SH-SY5Y (cell line): ENCODE results near the gene SLC44A1.

ENCODE experiments used
- GATA2 ChIP-seq: IDR thresholded peaks from 2 replicates; pipeline ENCODE4 v1.6.1; 2011; ENCODE audit warnings: mild to moderate bottlenecking, low read depth, low read length
- GATA3 ChIP-seq: IDR thresholded peaks from 2 replicates; pipeline ENCODE4 v1.6.1; 2011; ENCODE audit warnings: low read depth, mild to moderate bottlenecking, low read length, moderate library complexity

Gene SLC44A1

DNA sequence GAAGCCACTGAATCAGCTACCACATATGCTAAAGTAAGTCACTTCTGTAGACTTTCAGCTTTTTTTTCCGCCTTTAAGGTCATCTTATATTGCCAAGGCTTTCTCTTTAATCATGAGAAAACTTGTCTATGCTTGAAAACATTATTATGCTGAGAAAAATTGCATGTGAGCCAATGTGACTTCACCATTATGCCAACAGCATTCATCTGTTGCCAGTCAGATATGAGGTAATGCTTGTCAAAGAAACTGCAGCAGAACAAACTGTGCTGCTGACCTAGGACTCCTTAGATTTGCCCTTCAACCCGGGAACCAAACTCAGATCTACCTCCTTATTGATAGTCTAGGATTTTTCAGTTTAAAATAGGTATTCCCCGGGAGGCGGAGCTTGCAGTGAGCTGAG lies 34.3 kb downstream of the SLC44A1 start:
- TF ChIP-seq GATA2: no peak
- no peak for TF ChIP-seq GATA3

DNA sequence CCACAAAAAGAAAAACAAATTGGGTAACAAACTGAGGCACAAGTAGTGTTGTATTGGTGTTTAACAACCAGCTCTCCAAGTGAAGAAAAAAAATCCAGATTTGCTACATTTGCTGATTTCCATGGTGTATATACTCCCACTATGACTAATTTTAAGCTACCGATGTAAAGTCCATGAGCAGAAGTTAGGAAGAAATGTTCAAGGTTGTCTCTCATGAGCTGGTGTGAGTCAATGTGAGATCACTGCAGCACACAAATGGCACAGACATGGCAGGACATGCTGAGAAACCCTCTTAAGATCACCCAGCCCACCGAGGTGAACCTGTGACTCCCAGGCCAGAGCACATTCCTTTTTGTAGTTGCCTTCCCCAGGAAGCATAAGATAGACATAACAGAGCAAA lies 36.2 kb downstream of the SLC44A1 start:
- TF ChIP-seq GATA3 (no peak), GATA2 (no peak)

DNA sequence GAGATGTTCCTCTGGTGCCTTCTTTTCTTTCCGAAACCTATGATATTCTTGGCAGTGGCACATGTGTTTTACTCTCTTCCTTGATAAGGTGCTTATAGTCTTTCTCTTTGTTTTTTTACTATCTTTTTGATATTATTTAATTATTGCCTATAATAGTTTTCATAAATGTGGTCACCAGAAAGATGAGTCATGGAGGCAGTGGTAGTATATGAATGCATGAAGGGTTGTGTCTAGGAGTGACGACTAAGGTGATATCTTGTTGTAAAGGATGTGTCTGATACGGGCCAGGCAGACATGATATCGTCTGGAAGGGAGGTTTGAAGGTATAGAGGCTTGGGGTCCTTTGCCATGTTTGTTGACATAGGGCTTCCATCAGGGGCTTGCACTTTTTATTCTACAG lies 36.8 kb downstream of the SLC44A1 start:
- no peak for TF ChIP-seq GATA2
- TF ChIP-seq GATA3: no peak

DNA sequence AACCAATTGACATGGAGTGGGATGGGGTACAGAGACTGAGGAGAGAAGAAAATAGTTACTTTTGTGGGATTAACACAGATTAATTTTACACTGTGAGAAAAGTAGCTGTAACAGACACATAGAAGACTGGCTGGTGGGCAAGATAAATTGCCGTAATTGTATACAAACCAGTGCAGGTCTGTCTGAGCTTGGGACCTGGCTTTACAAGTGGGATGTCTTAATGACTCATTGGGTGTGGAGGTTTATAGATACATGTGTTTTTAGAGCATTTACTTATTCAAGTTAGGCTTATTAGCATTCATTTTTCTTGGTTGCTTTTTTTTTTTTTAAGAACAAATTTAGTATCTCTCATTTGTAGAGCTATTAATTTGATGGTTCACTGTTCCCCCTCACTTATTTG lies 37.5 kb downstream of the SLC44A1 start:
- no peak for TF ChIP-seq GATA3
- no peak for TF ChIP-seq GATA2

DNA sequence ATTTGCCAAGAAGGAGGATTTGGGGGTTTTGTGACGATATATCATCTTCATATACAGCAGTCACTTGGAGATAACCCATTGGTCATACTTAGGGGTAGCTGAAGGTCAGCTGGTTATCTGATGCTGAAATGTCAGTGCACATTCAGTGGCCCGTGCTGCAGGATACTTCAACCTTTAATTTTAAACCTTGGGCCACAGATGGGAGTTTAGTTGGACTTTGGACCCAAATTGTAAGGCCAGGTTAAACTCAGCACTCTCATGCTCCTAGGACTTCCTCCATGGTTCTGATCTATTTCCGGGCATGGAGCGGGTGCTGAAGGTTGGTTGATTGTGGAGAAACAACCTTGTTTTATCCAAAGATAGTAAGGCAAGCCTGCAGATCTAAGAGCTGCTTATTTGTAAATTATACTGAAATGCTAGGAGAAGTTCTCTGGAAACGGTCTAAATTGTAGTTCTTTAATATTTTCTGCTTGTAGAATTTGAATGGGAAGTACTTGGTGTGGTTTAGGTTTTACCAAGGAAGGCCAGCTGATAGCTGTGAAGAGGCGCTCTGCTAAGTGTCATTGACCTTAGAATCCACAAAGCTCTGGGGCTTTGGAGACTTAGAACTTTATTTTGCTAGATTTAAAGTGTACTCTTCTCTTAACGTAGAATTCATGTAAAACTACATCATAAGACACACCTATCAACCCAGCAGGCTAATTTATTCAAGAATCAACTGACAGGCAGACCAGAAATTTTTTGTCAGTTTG lies 38.6 kb downstream of the SLC44A1 start:
- TF ChIP-seq GATA2 (no peak), GATA3 (no peak)

DNA sequence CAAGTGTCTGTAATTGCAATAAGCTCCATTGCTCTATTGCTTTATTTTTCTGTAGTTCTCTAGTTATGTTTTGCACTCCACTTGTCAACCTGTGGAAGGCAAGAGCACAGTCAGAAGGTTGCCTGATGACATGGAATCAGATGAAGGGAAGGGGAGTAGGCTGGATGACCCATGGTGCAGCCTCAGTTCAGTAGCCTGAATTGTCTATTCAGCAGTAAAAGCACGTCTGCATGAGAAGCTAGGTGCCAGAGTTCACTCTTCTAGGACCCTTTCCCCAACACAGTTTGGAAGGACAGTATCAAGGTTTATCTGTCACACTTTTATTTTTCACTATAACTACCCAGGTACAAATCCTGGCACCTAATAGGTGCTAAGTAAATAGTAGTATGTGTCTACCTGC lies 39.3 kb downstream of the SLC44A1 start:
- TF ChIP-seq GATA3 (no peak), GATA2 (no peak)

DNA sequence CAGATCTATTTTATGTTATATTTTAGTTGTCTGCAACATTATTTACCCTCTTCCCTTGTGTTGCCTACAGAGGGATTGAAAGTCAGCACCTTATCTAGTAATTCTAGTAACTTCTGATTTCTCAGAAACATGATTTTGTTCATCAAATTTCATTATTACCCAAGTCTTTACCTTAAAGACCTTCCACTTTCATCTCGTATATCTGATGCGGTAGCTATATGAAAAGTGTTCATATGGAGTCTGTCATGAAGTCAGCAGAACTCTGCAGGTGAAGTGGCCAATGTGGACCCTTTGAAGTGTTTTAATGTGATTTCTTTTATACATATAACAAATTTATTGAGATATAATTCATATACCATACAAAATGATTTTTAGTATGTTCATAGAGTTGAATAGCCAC lies 40.0 kb downstream of the SLC44A1 start:
- TF ChIP-seq GATA2: no peak
- no peak for TF ChIP-seq GATA3

DNA sequence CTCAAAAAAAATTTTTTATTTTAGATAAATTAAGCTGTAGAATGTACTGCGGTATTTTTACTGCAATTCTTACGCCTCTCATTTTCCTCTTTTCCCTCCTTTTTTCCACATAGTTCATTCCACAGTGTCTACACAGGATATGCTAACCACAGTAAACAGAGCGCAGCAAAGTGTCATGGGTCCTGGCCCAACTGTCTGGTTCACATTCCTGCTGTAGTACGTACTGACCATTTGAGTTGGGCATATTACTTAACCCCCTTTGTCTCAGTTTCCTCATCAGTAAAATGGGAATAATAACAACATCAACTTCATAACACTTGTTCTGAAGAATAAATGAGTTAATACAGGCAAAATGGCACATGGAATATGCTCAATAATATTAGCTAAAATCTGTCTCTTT lies 41.6 kb downstream of the SLC44A1 start:
- no peak for TF ChIP-seq GATA3
- TF ChIP-seq GATA2: no peak

DNA sequence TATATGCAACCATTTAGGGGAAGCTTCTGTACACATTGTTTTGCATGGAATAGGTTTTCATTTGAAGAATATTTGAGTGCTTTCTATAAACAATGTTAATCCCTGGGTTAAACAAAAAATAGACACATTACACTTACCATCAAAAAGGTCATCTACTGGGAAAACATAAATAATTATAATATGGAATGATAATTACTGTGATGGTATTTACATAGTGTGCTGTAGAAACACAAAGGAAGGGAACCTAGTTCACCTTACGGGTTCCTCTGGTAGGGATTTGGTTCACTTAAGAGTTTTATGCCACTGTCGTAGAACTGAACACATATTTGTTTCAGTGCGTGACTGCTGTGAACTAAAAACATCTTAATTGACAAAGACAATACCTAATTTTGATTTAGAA lies 44.9 kb downstream of the SLC44A1 start:
- no peak for TF ChIP-seq GATA2
- TF ChIP-seq GATA3: no peak

DNA sequence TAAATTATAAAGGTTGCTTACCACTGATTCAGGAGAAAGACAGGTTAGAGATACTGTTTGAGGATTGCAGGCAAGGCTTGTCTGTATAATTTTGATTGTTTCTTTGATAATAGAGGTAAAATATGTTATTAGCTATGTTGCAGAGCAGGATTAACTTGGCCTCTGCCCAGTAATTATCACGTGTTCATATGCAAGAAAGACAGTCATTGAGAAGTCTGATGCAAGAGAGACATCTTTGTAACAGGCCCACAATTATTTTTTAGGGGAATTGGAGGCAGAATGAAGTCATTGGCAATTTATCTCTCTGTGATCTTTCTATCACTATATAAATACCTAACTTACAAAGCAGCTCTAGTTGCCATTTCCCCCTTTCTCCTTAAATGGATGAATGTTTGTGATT lies 46.0 kb downstream of the SLC44A1 start:
- TF ChIP-seq GATA2 (no peak), GATA3 (no peak)

DNA sequence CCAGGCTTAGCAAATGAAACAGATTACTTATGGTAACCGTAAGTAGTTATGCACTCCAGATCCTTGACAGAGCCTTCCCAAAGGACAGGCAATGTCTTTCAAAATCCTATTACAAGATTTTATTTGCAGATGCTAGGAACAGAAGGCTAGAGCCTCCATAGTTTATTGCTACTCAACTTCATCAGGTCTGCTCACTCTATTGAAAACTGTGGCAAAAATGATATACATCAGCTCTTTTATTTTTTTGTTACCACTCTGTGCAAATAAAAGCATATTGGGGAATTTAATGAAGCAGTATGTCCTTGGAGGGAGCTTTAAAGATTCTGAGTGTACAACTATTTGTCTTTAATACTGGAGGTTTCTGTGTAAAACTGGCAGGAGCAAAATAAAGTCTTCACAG lies 46.5 kb downstream of the SLC44A1 start:
- no peak for TF ChIP-seq GATA2
- TF ChIP-seq GATA3: no peak

DNA sequence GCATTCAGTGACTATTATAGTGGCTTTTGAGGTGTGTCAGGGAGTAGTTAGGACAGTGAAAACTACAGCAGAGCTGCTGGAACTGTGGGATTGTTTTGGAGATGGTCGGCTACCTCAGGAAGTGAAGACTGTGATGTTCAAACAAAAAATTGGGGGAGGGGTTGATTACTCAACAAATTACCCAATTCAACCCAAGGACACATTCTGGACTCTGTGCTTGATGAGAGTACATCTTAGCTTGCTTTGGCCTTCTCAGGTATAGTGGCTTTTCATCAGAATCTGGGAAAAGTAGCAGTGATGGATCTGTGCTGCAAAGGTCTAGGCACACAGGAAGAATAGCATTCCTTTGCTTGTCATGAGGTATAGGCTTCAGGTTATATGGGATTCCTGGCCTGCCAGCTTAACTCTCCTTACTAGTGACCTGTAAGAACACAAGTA lies 47.0 kb downstream of the SLC44A1 start:
- TF ChIP-seq GATA2 (no peak), GATA3 (no peak)

DNA sequence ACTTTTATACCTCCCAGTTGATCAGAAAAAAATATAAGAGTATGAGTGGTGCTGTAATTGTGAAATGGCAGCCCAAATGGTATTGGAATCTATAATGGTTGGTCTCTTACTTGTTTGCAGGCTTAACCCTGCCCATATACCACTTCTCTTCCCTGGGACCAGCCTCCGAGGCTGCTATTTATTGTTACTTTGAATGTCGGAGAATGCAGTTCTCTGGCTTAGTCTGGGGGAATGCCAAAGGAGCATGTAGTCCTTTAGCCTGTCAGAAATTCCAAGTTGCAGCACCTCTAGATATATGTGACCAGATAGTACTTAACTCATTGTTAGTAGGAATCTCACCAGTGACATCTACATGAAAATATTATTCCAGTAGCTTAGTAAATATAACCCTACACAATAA lies 47.5 kb downstream of the SLC44A1 start:
- TF ChIP-seq GATA2 (no peak), GATA3 (no peak)

DNA sequence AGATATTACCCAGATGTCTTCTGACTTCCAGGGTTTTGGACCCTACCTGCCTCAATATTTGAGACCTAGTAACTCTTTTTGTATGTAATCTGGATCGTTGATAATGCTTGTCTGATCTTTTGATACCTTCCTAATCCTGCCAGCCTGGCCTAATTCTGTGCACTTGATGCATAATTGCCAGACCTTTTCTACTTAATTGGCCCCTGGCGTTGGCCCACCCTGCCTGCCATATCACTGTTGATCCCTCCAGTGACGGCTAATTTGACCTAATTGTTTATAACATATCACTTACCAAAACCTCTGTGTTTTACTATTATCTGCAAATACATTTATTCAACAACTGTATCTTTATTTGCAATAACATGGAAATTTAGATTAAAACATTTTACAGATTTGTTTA lies 49.0 kb downstream of the SLC44A1 start:
- TF ChIP-seq GATA3 (no peak), GATA2 (peak; percentile 39; the same call in 1 of the 2 replicates)

DNA sequence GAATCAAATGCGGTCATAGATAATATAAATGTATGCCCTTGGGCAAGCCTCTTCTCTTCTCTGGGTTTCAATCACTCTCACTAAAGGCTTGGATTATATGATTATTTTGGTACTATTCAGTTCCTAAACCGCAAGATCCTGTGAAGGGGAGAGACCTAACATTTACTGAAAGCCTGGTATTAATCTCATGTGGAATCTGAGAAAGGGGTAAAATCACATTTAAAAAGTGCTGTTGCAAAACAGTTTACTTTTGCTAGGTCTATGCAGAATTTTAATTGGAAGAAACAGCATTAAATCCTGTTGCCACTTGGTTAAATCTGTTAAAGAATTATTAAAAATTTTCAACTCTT lies 50.7 kb downstream of the SLC44A1 start:
- TF ChIP-seq GATA3 (no peak), GATA2 (no peak)

DNA sequence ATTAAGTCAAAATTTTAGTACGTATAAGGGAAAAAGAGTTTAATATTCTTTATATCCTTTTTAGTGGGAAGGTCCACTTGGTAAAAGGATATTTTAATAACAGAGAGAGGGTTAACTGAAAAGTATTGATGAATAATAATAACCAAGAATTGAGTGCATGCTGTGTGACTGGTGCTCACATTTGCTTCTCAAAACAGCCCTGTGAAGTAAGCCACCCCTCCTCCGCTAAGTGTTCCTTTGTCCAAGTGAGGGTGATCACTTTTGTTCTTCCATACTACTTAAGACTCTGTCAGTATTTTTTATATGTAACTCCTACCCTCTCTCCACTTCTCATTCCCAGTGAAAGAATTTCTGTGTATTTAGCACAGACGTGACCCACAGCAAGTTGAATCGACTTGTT lies 51.5 kb downstream of the SLC44A1 start:
- no peak for TF ChIP-seq GATA2
- TF ChIP-seq GATA3: no peak
